ENCODE results near the gene ATP6V0E2. TPM values are rescaled to one million over a fixed set of nuclear protein-coding genes. Genes with fewer than 3 reads are reported as not detected.

Gene ATP6V0E2
- total and polyA plus RNA-seq, 4 donors, result 8.6 to 34.8 (median 24.5) TPM

DNA sequence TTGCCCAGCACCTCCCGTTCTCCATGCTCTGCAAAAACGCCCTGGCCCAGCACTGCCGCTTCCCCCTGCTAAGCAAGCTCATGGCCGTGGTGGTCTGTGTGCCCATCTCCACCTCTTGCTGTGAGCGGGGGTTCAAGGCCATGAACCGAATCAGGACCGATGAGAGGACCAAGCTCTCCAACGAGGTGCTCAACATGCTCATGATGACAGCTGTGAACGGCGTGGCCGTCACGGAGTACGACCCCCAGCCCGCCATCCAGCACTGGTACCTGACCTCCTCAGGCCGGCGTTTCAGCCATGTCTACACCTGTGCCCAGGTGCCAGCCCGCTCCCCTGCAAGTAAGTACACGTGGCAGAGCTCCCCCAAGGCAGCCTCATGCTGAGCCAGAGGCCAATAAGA is 11.6 kb upstream of the ATP6V0E2 start:
- H3K9ac ChIP-seq (ENCODE audit: insufficient read depth in 1 of 2, low read length in 2 of 2), result no peak overlapping the region
- 90 to 92% methylated on average over 18 of the region's 18 CpGs for WGBS, 2 donors
- no peak for DNase-seq
- H3K9me3 ChIP-seq (ENCODE audit: control insufficient read depth in 4 of 4, insufficient read depth in 3 of 4, low read length in 3 of 4), result no peaks in the 10 kb centered on the region
- no peak for ATAC-seq (ENCODE audit: insufficient read depth, low FRiP score)
- TF ChIP-seq, protein P1, sequence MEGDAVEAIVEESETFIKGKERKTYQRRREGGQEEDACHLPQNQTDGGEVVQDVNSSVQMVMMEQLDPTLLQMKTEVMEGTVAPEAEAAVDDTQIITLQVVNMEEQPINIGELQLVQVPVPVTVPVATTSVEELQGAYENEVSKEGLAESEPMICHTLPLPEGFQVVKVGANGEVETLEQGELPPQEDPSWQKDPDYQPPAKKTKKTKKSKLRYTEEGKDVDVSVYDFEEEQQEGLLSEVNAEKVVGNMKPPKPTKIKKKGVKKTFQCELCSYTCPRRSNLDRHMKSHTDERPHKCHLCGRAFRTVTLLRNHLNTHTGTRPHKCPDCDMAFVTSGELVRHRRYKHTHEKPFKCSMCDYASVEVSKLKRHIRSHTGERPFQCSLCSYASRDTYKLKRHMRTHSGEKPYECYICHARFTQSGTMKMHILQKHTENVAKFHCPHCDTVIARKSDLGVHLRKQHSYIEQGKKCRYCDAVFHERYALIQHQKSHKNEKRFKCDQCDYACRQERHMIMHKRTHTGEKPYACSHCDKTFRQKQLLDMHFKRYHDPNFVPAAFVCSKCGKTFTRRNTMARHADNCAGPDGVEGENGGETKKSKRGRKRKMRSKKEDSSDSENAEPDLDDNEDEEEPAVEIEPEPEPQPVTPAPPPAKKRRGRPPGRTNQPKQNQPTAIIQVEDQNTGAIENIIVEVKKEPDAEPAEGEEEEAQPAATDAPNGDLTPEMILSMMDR (IDR thresholded peaks at IDR 0.05; ENCODE audit: control extremely low read depth, extremely low read depth), result no peak
- peaks cover 0 to 13% (median 10%) of the 10 kb centered on the region in 5 donors for H3K4me1 ChIP-seq (ENCODE audit: control insufficient read depth in 5 of 5, insufficient read depth in 5 of 5, low read length in 5 of 5)
- no peak overlapping the region for H3K4me3 ChIP-seq
- no peaks in the 10 kb centered on the region for H3K27me3 ChIP-seq (ENCODE audit: control insufficient read depth in 3 of 3, insufficient read depth in 3 of 3, low read length in 2 of 3)
- H3K36me3 ChIP-seq (ENCODE audit: control insufficient read depth in 4 of 4, insufficient read depth in 4 of 4, low read length in 4 of 4), result peaks cover 5 to 37% (median 12%) of the 10 kb centered on the region in 4 donors
- H3K27ac ChIP-seq (ENCODE audit: low read depth in 1 of 2, low read length in 1 of 2), result no peak overlapping the region

DNA sequence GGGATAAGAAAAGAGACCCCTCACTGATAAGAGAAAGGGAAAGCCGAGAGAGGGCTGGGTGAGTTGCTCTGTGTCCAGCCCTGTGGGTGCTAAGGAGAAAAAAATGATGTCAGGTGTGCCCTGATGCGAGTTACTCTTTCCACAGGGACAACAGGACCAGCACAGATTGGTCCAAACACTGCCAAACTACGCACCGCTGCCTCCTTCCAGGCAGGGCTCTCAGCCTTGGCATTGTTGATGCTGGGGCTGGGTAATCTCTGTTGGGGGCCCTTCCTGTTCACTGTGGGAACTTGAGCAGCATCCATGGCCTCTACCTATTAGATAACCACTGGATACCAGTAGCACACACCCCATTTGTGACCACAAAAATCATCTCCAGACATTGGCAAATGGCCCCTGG is 10.3 kb upstream of the ATP6V0E2 start:
- WGBS, 2 donors, result 94 to 100% methylated on average over 4 of the region's 4 CpGs
- H3K27ac ChIP-seq (ENCODE audit: low read depth in 1 of 2, low read length in 1 of 2), result no peak overlapping the region
- ATAC-seq (ENCODE audit: insufficient read depth, low FRiP score) (no peak), DNase-seq (no peak)
- no peak overlapping the region for H3K4me3 ChIP-seq
- no peak overlapping the region for H3K9ac ChIP-seq (ENCODE audit: insufficient read depth in 1 of 2, low read length in 2 of 2)
- TF ChIP-seq, protein P1 (IDR thresholded peaks at IDR 0.05; ENCODE audit: control extremely low read depth, extremely low read depth), result no peak
- no peaks in the 10 kb centered on the region for H3K9me3 ChIP-seq (ENCODE audit: control insufficient read depth in 4 of 4, insufficient read depth in 3 of 4, low read length in 3 of 4)
- no peaks in the 10 kb centered on the region for H3K27me3 ChIP-seq (ENCODE audit: control insufficient read depth in 3 of 3, insufficient read depth in 3 of 3, low read length in 2 of 3)
- H3K4me1 ChIP-seq (ENCODE audit: control insufficient read depth in 5 of 5, insufficient read depth in 5 of 5, low read length in 5 of 5), result peaks cover 0 to 16% (median 10%) of the 10 kb centered on the region in 5 donors
- peaks cover 5 to 38% (median 12%) of the 10 kb centered on the region in 4 donors for H3K36me3 ChIP-seq (ENCODE audit: control insufficient read depth in 4 of 4, insufficient read depth in 4 of 4, low read length in 4 of 4)

DNA sequence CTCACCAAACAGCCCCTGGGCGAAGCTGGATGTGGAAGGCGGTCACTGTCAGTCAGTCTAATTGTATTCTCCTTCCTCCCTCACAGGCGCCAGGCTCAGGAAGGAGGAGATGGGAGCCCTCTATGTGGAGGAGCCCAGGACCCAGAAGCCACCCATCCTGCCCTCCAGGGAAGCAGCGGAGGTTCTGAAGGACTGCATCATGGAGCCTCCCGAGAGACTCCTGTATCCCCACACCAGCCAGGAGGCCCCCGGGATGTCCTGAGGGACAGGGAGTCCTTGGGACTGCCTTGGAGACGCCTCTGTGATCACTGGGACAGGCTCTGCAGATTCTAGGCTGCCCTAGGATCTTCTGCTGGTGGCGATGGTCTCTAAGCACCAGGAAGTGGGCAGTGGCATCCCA is 9.7 kb upstream of the ATP6V0E2 start:
- no peaks in the 10 kb centered on the region for H3K9me3 ChIP-seq (ENCODE audit: control insufficient read depth in 4 of 4, insufficient read depth in 3 of 4, low read length in 3 of 4)
- no peaks in the 10 kb centered on the region for H3K27me3 ChIP-seq (ENCODE audit: control insufficient read depth in 3 of 3, insufficient read depth in 3 of 3, low read length in 2 of 3)
- no peak overlapping the region for H3K4me3 ChIP-seq
- TF ChIP-seq, protein P1 (IDR thresholded peaks at IDR 0.05; ENCODE audit: control extremely low read depth, extremely low read depth), result no peak
- H3K36me3 ChIP-seq (ENCODE audit: control insufficient read depth in 4 of 4, insufficient read depth in 4 of 4, low read length in 4 of 4), result peaks cover 5 to 38% (median 12%) of the 10 kb centered on the region in 4 donors
- H3K4me1 ChIP-seq (ENCODE audit: control insufficient read depth in 5 of 5, insufficient read depth in 5 of 5, low read length in 5 of 5), result peaks cover 0 to 16% (median 10%) of the 10 kb centered on the region in 5 donors
- DNase-seq (no peak), ATAC-seq (ENCODE audit: insufficient read depth, low FRiP score) (no peak)
- no peak overlapping the region for H3K27ac ChIP-seq (ENCODE audit: low read depth in 1 of 2, low read length in 1 of 2)
- H3K9ac ChIP-seq (ENCODE audit: insufficient read depth in 1 of 2, low read length in 2 of 2), result no peak overlapping the region
- WGBS, 2 donors, result 93 to 94% methylated on average over 8 of the region's 8 CpGs

DNA sequence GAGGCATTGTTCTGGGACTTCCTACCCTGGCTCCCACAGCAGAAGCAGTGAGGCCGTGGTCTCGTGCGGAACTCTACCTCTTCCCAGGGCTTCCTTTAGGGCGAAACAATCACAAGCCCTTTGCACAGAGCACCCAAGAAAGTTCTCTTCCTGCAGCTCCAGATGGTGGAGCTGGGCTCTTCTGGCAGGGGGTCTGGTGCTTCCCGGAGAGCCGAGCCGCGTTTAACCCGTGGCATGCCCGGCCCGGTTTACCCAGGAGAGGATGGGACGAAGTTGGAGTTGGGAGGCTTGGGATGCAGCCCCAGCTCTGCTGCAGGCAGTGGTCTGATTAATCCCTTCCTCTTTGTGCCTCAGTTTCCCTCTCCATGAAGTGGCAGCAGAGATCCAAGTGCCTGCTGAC is 9.0 kb upstream of the ATP6V0E2 start:
- Histone ChIP-seq H3K9ac (ENCODE audit: insufficient read depth in 1 of 2, low read length in 2 of 2) (no peak overlapping the region), H3K9me3 (ENCODE audit: control insufficient read depth in 4 of 4, insufficient read depth in 3 of 4, low read length in 3 of 4) (no peaks in the 10 kb centered on the region), H3K4me3 (no peak overlapping the region), H3K27me3 (ENCODE audit: control insufficient read depth in 3 of 3, insufficient read depth in 3 of 3, low read length in 2 of 3) (no peaks in the 10 kb centered on the region), H3K4me1 (ENCODE audit: control insufficient read depth in 5 of 5, insufficient read depth in 5 of 5, low read length in 5 of 5) (peaks cover 0 to 16% (median 10%) of the 10 kb centered on the region in 5 donors), H3K27ac (ENCODE audit: low read depth in 1 of 2, low read length in 1 of 2) (no peak overlapping the region), H3K36me3 (ENCODE audit: control insufficient read depth in 4 of 4, insufficient read depth in 4 of 4, low read length in 4 of 4) (peaks cover 5 to 35% (median 9%) of the 10 kb centered on the region in 4 donors)
- DNase-seq (no peak), ATAC-seq (ENCODE audit: insufficient read depth, low FRiP score) (no peak)
- TF ChIP-seq, protein P1 (IDR thresholded peaks at IDR 0.05; ENCODE audit: control extremely low read depth, extremely low read depth), result no peak
- 94 to 95% methylated on average over 12 of the region's 12 CpGs for WGBS, 2 donors

Data from lung (tissue), 12 donors.